GM23338 (cell line): ENCODE data around the gene SOAT2. TPM values are rescaled to one million over a fixed set of nuclear protein-coding genes. Genes with fewer than 3 reads are reported as not detected.

ENCODE experiments used
- ATAC-seq: fragments of 200-7000 bp; cut with Tn5 transposase; 3 replicates; pipeline ENCODE4 v1.9.1; 2020
- DNase-seq: peaks from one replicate; pipeline ENCODE4 v3.0.0-alpha.2; 2015; ENCODE audit warnings: low spot score
- H2AFZ ChIP-seq: fragments of 200-600 bp; sonication (generic); 2 replicates; pipeline ENCODE4 v1.8.0; 2016; ENCODE audit warnings: antibody characterized with exemption, mild to moderate bottlenecking, moderate library complexity
- H3F3A ChIP-seq: fragments of 200-600 bp; sonication (generic); replicated peaks from 2 replicates; pipeline ENCODE4 v1.8.0; 2017; ENCODE audit warnings: antibody characterized with exemption, mixed run types, low read depth
- H3K27ac ChIP-seq: fragments of 200-600 bp; sonication (generic); 2 replicates; pipeline ENCODE4 v1.6.1; 2016; ENCODE audit warnings: low read depth
- H3K27me3 ChIP-seq: fragments of 200-600 bp; sonication (generic); 2 replicates; pipeline ENCODE4 v1.8.0; 2016; ENCODE audit warnings: mild to moderate bottlenecking, mixed run types, moderate library complexity; ENCODE audit not compliant: insufficient read depth
- H3K36me3 ChIP-seq: fragments of 200-600 bp; sonication (generic); 2 replicates; pipeline ENCODE4 v1.8.0; 2016; ENCODE audit warnings: mild to moderate bottlenecking; ENCODE audit not compliant: insufficient read depth
- H3K4me1 ChIP-seq: fragments of 200-600 bp; sonication (generic); 2 replicates; pipeline ENCODE4 v1.8.0; 2016; ENCODE audit warnings: mild to moderate bottlenecking, moderate library complexity; ENCODE audit not compliant: insufficient read depth
- H3K4me2 ChIP-seq: fragments of 200-600 bp; sonication (generic); 2 replicates; pipeline ENCODE4 v1.7.1; 2017; ENCODE audit warnings: mixed run types
- H3K4me3 ChIP-seq: fragments of 200-600 bp; sonication (generic); 2 replicates; pipeline ENCODE4 v1.6.1; 2016; ENCODE audit warnings: mixed run types
- H3K79me2 ChIP-seq: fragments of 200-600 bp; sonication (generic); replicated peaks from 2 replicates; pipeline ENCODE4 v1.8.0; 2017; ENCODE audit warnings: mild to moderate bottlenecking; ENCODE audit not compliant: insufficient read depth
- H3K9me2 ChIP-seq: fragments of 200-600 bp; sonication (generic); 2 replicates; pipeline ENCODE4 v1.8.0; 2017; ENCODE audit not compliant: insufficient read depth
- H4K20me1 ChIP-seq: fragments of 200-600 bp; sonication (generic); replicated peaks from 2 replicates; pipeline ENCODE4 v1.8.0; 2017; ENCODE audit warnings: mild to moderate bottlenecking; ENCODE audit not compliant: insufficient read depth
- H3K27ac Mint-ChIP-seq: 2 replicates; pipeline ENCODE4 v1.8.0; 2020; ENCODE audit warnings: inconsistent platforms, mild to moderate bottlenecking, moderate library complexity, mixed read lengths
- H3K27me3 Mint-ChIP-seq: 3 replicates; pipeline ENCODE4 v1.8.0; 2022; ENCODE audit warnings: low read depth, mild to moderate bottlenecking, moderate library complexity, mixed read lengths, inconsistent platforms; ENCODE audit not compliant: insufficient read depth, poor library complexity
- H3K36me3 Mint-ChIP-seq: 3 replicates; pipeline ENCODE4 v1.8.0; 2021; ENCODE audit warnings: low read depth, mild to moderate bottlenecking, inconsistent platforms, moderate library complexity, mixed read lengths
- H3K4me1 Mint-ChIP-seq: 3 replicates; pipeline ENCODE4 v1.8.0; 2020; ENCODE audit warnings: mild to moderate bottlenecking, inconsistent platforms, mixed read lengths
- H3K4me3 Mint-ChIP-seq: 3 replicates; pipeline ENCODE4 v1.8.0; 2021; ENCODE audit warnings: moderate library complexity, mild to moderate bottlenecking, inconsistent platforms, mixed read lengths
- H3K9me3 Mint-ChIP-seq: 3 replicates; pipeline ENCODE4 v1.8.0; 2020; ENCODE audit warnings: moderate library complexity, mild to moderate bottlenecking, inconsistent platforms, mixed read lengths
- CREB1 ChIP-seq: fragments of 250-450 bp; sonication (Bioruptor Pico); IDR thresholded peaks from 2 replicates; pipeline ENCODE4 v1.5.0; 2020; ENCODE audit warnings: low read depth, mild to moderate bottlenecking, moderate library complexity
- JUNB ChIP-seq: IDR thresholded peaks from one replicate; pipeline ENCODE4 v1.6.1; 2016; ENCODE audit warnings: antibody characterized with exemption; ENCODE audit not compliant: unreplicated experiment
- NANOG ChIP-seq: IDR thresholded peaks from 2 replicates; pipeline ENCODE4 v1.6.1; 2016; ENCODE audit warnings: antibody characterized with exemption, borderline replicate concordance
- POLR2AphosphoS5 ChIP-seq: IDR thresholded peaks from 2 replicates; pipeline ENCODE4 v1.6.1; 2016; ENCODE audit warnings: antibody characterized with exemption, low read depth
- STAT1 ChIP-seq: IDR thresholded peaks from one replicate; pipeline ENCODE4 v1.6.1; 2016; ENCODE audit warnings: antibody characterized with exemption; ENCODE audit not compliant: unreplicated experiment
- ZNF114 ChIP-seq: fragments of 250-450 bp; sonication (Bioruptor Pico); IDR thresholded peaks from 2 replicates; pipeline ENCODE4 v1.5.0; 2020; ENCODE audit warnings: mild to moderate bottlenecking, moderate library complexity
- ZNF331 ChIP-seq: fragments of 250-450 bp; sonication (Bioruptor Pico); IDR thresholded peaks from 2 replicates; pipeline ENCODE4 v1.5.0; 2020; ENCODE audit warnings: low read depth, mild to moderate bottlenecking, moderate library complexity
- ZNF462 ChIP-seq: fragments of 250-450 bp; sonication (Bioruptor Pico); IDR thresholded peaks from 2 replicates; pipeline ENCODE4 v1.5.0; 2020; ENCODE audit warnings: mild to moderate bottlenecking, moderate library complexity
- polyA plus RNA-seq: library from polyadenylated mRNA; unstranded; fragments of >200 nt; fragmentation: Nextera tagmentation; extraction: Ambion mirVana; gene quantifications from 2 replicates; pipeline ENCODE4 v1.2.1, GENCODE V29; 2016
- total RNA-seq: library from RNA; depleted of rRNA; stranded (reverse); fragments of >200 nt; shearing (Covaris generic); gene quantifications from 2 replicates; pipeline ENCODE4 v1.2.3, GENCODE V29; 2014
- TF ChIP-seq, protein P1 (sequence below): IDR thresholded peaks from 2 replicates; pipeline ENCODE4 v1.6.1; 2016; ENCODE audit warnings: antibody characterized with exemption

Gene SOAT2
- total and polyA plus RNA-seq, 2 experiments from 2014 or later = not detected

- TF ChIP-seq ZNF462 (no peak), CREB1 (no peak), POLR2AphosphoS5 (no peak), NANOG (no peak)
These were observed 13.2 kb upstream of the SOAT2 start (continued) for GRCh38 chr12:53090105-53090504.

- DNase-seq (no peak), ATAC-seq (no peak)
- Histone ChIP-seq H3K9me2 (no peaks in the 10 kb centered on the region), H3F3A (0 out of 2 replicates have a peak, but pooled peaks cover 3% of the 10 kb centered on the region), H2AFZ (no peak overlapping the region), H3K4me2 (no peak overlapping the region), H3K27ac (no peak overlapping the region), H3K4me3 (no peak overlapping the region), H3K36me3 (no peaks in the 10 kb centered on the region), H4K20me1 (no peaks in the 10 kb centered on the region), H3K27me3 (peaks cover 19% of the 10 kb centered on the region), H3K79me2 (no peaks in the 10 kb centered on the region), H3K4me1 (peaks cover 6% of the 10 kb centered on the region; the same call in 1 of the 2 replicates)
- no peak overlapping the region for H3K27ac Mint-ChIP-seq
- no peaks in the 10 kb centered on the region for H3K36me3 Mint-ChIP-seq
- no peaks in the 10 kb centered on the region for H3K9me3 Mint-ChIP-seq
- H3K4me1 Mint-ChIP-seq = peaks cover 13% of the 10 kb centered on the region
- H3K4me3 Mint-ChIP-seq = no peak overlapping the region
- H3K27me3 Mint-ChIP-seq = peaks cover 18% of the 10 kb centered on the region
- TF ChIP-seq, protein P1, sequence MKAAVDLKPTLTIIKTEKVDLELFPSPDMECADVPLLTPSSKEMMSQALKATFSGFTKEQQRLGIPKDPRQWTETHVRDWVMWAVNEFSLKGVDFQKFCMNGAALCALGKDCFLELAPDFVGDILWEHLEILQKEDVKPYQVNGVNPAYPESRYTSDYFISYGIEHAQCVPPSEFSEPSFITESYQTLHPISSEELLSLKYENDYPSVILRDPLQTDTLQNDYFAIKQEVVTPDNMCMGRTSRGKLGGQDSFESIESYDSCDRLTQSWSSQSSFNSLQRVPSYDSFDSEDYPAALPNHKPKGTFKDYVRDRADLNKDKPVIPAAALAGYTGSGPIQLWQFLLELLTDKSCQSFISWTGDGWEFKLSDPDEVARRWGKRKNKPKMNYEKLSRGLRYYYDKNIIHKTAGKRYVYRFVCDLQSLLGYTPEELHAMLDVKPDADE = no peak
- TF ChIP-seq CREB1 = no peak
- no peak for TF ChIP-seq ZNF331
- TF ChIP-seq NANOG = no peak
- TF ChIP-seq ZNF114 (CRISPR knock-in tag) = no peak
- TF ChIP-seq JUNB = no peak
- no peak for TF ChIP-seq POLR2AphosphoS5
- no peak for TF ChIP-seq STAT1
- TF ChIP-seq ZNF462 = no peak
These were observed 12.7 kb upstream of the SOAT2 start for GRCh38 chr12:53090554-53090953.
